DMS153 treated with DMSO at 0.1 percent for 48 hours (cell line): ENCODE measurements around the gene COL16A1.

ENCODE experiments used
- DNase-seq: peaks from one replicate; lab custom pipeline; 2025; ENCODE audit not compliant: unreplicated experiment; lab: John Stamatoyannopoulos, UW

The COL16A1 gene

GRCh38 chr1:31650161-31651088 lies 53.4 kb downstream of the COL16A1 start:
- DNase-seq = no peak

GRCh38 chr1:31648641-31649357 lies 55.0 kb downstream of the COL16A1 start:
- DNase-seq = no peak

- no peak for DNase-seq
These were observed 55.6 kb downstream of the COL16A1 start for GRCh38 chr1:31648190-31648589.

- no peak for DNase-seq
These were observed 56.7 kb downstream of the COL16A1 start for GRCh38 chr1:31647106-31647505.

GRCh38 chr1:31646259-31646960 lies 57.4 kb downstream of the COL16A1 start:
- DNase-seq = no peak

- no peak for DNase-seq
These were observed 58.6 kb downstream of the COL16A1 start for GRCh38 chr1:31645274-31645568.

GRCh38 chr1:31644560-31645273 lies 59.1 kb downstream of the COL16A1 start, which contains the start of gene PEF1:
TSS of gene PEF1 (minus strand) at chr1:31644876. CDS start at chr1:31644864, 12 bp downstream.
- peak; percentile 100 for DNase-seq

- DNase-seq = no peak
These were observed 59.7 kb downstream of the COL16A1 start for GRCh38 chr1:31643976-31644559.

GRCh38 chr1:31642897-31643296 lies 60.9 kb downstream of the COL16A1 start:
- no peak for DNase-seq

GRCh38 chr1:31642366-31642765 lies 61.5 kb downstream of the COL16A1 start:
- DNase-seq = no peak

GRCh38 chr1:31640964-31641363 lies 62.9 kb downstream of the COL16A1 start:
- DNase-seq = no peak

- DNase-seq = no peak
These were observed 63.6 kb downstream of the COL16A1 start for GRCh38 chr1:31640179-31640578.

- no peak for DNase-seq
These were observed 64.3 kb downstream of the COL16A1 start for GRCh38 chr1:31639543-31639942.

GRCh38 chr1:31637915-31638673 lies 65.7 kb downstream of the COL16A1 start:
- peak; percentile 75 for DNase-seq

- DNase-seq = no peak
These were observed 70.7 kb downstream of the COL16A1 start for GRCh38 chr1:31633117-31633516.

- DNase-seq = no peak
These were observed 71.2 kb downstream of the COL16A1 start for GRCh38 chr1:31632649-31633048.

- DNase-seq = no peak
These were observed 74.8 kb downstream of the COL16A1 start for GRCh38 chr1:31628931-31629556.

GRCh38 chr1:31627930-31628559 lies 75.8 kb downstream of the COL16A1 start:
- DNase-seq = no peak
